Suprapubic skin (tissue), 4 donors: Measurements from ENCODE around the gene GGACT. TPM values are rescaled to one million over a fixed set of nuclear protein-coding genes. Genes with fewer than 3 reads are reported as not detected.

Experiments
- DNase-seq, 2 donors: peaks; one replicate each; pipeline ENCODE4 v3.0.0-alpha.2; 2019; ENCODE audit warnings: low spot score in 2 of 2
- H3K27ac ChIP-seq: fragments of 200-600 bp; sonication (generic); one replicate; pipeline ENCODE4 v1.5.1; 2019
- H3K27me3 ChIP-seq: fragments of 200-600 bp; sonication (generic); one replicate; pipeline ENCODE4 v1.5.1; 2019
- H3K36me3 ChIP-seq: fragments of 200-600 bp; sonication (generic); one replicate; pipeline ENCODE4 v1.5.1; 2019
- H3K4me1 ChIP-seq: fragments of 200-600 bp; sonication (generic); one replicate; pipeline ENCODE4 v1.5.1; 2019
- H3K4me3 ChIP-seq: fragments of 200-600 bp; sonication (generic); one replicate; pipeline ENCODE4 v1.5.1; 2019; ENCODE audit warnings: mild to moderate bottlenecking
- H3K9me3 ChIP-seq: fragments of 200-600 bp; sonication (generic); one replicate; pipeline ENCODE4 v1.5.1; 2019
- CTCF ChIP-seq, 2 donors: fragments of 200-600 bp in 1 of 2; fragments of 450-650 bp in 1 of 2; sonication (generic) in 1 of 2; IDR thresholded peaks; one replicate each; pipeline ENCODE4 v1.5.1; 2016 to 2019; ENCODE audit warnings: antibody characterized with exemption in 2 of 2, mild to moderate bottlenecking in 1 of 2, moderate library complexity in 1 of 2
- EP300 ChIP-seq: sonication (generic); formaldehyde crosslinking; IDR thresholded peaks from one replicate; pipeline ENCODE4 v1.6.1; 2017; ENCODE audit warnings: antibody characterized with exemption
- POLR2A ChIP-seq, 2 donors: fragments of 450-650 bp; IDR thresholded peaks; one replicate each; pipeline ENCODE4 v1.6.1; 2017; ENCODE audit warnings: antibody characterized with exemption in 2 of 2, mild to moderate bottlenecking in 2 of 2, moderate library complexity in 2 of 2
- POLR2AphosphoS5 ChIP-seq, 3 donors: sonication (generic); formaldehyde crosslinking; IDR thresholded peaks; one replicate each; pipeline ENCODE4 v1.6.1; 2017; ENCODE audit warnings: antibody characterized with exemption in 3 of 3
- WGBS: methylation state at CpG from one replicate; pipeline ENCODE4 v1.1.5; 2018; 5-methylcytosine and 5-hydroxymethylcytosine counted together
- total RNA-seq, 4 donors: library from RNA; depleted of rRNA; stranded (reverse); fragments of >200 nt; gene quantifications; one replicate each; pipeline ENCODE4 v1.1.0, GENCODE V29; 2016

Gene GGACT
- total RNA-seq, 4 donors from 2014 or later: 1.5 to 4.2 (median 3.6) TPM

DNA sequence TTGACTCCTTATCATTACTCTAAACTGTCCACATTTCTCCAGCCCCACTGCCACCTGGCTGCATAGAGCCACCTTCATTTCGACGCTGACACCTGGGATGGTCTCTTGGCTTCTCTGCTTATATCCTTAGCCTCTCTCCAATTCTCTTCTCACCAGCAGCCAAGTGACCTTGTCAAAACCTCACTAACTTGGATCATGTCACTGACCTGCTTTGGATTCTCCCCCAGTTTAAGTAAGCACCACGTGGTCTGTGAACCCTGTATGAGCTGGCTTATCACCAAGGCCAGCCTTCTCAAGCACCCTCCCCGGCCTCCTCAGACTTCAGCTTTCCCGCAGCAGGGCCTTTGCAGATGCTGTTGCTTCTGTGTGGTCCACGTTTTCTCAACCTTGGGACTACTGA is 12.3 kb upstream of the GGACT start:
- no peak overlapping the region for H3K27ac ChIP-seq
- no peak for DNase-seq
- 62% methylated on average over 6 of the region's 6 CpGs for WGBS
- no peaks in the 10 kb centered on the region for H3K9me3 ChIP-seq
- peaks cover 3% of the 10 kb centered on the region for H3K4me1 ChIP-seq
- no peak for TF ChIP-seq POLR2A (IDR thresholded peaks at IDR 0.05)
- TF ChIP-seq CTCF (IDR thresholded peaks at IDR 0.05): no peak
- TF ChIP-seq POLR2AphosphoS5 (IDR thresholded peaks at IDR 0.05): no peak
- TF ChIP-seq EP300: no peak
- no peaks in the 10 kb centered on the region for H3K36me3 ChIP-seq
- no peak overlapping the region for H3K4me3 ChIP-seq
- no peaks in the 10 kb centered on the region for H3K27me3 ChIP-seq

DNA sequence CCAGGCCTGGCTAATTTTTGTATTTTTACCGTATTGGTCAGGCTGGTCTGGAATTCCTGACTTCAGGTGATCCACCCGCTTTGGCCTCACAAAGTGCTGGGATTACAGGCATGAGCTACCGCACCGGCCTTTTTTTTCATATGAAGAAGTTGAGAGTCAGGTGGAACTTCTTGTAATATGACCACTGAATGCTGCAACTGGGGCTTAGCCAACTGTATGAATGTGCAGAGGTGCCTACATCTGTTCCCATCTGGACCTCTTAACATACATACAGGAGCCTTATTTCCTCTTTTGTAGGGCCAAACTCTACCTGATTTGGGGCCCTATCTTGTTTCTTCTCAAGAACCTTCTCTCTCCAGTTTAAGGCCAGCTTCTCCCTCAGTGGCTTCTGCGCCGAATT is 11.9 kb upstream of the GGACT start:
- H3K27ac ChIP-seq: no peak overlapping the region
- H3K27me3 ChIP-seq: no peaks in the 10 kb centered on the region
- no peak overlapping the region for H3K4me3 ChIP-seq
- H3K9me3 ChIP-seq: no peaks in the 10 kb centered on the region
- no peaks in the 10 kb centered on the region for H3K36me3 ChIP-seq
- WGBS: 96% methylated on average over 6 of the region's 6 CpGs
- TF ChIP-seq CTCF (IDR thresholded peaks at IDR 0.05) (no peak), POLR2A (IDR thresholded peaks at IDR 0.05) (no peak), POLR2AphosphoS5 (IDR thresholded peaks at IDR 0.05) (no peak)
- no peak for DNase-seq
- H3K4me1 ChIP-seq: peaks cover 3% of the 10 kb centered on the region

DNA sequence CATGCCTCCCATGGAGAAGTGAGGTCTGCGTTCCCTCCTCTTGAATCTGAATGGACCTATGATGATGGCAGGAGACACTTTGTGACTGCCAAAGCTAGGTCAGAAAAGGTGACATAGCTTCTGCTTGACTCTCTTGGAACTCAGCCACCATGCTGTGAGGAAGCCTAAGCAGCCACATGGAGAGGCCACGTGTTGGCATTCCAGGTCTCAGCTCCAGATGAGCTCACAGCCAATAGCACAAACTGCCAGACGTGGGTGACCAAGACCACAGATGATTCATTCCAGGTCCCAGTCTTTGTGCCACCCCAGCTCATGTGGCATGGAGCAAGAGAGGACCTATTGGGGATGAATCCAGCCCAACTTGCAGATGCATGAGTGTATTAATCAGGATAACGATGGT is 8.7 kb upstream of the GGACT start:
- Histone ChIP-seq H3K27ac (no peak overlapping the region), H3K9me3 (no peaks in the 10 kb centered on the region), H3K4me3 (no peak overlapping the region), H3K27me3 (no peaks in the 10 kb centered on the region), H3K4me1 (peaks cover under 1% of the 10 kb centered on the region), H3K36me3 (no peaks in the 10 kb centered on the region)
- WGBS: 86% methylated on average over 4 of the region's 4 CpGs
- no peak for DNase-seq
- TF ChIP-seq POLR2A (IDR thresholded peaks at IDR 0.05) (no peak), POLR2AphosphoS5 (IDR thresholded peaks at IDR 0.05) (no peak), EP300 (no peak), CTCF (IDR thresholded peaks at IDR 0.05) (no peak)

DNA sequence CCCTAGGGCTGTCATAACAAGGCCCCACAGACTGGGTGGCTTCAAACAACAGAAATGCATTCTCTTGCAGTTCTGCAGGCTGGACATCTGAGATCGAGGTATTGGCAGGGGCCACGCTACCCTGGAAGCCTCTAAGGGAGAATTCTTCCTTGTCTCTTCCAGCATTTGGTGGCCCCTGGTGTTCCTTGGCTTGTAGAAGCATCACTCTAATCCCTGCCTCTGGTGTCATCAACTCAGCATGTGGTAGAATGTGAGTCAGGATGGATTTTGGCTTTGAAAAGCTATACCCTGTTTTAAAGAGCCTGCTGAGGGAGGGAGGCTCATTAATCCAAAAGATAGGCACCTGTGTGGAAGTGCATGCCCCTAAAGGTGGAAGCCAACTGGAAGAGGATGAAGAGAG is 7.9 kb upstream of the GGACT start:
- no peaks in the 10 kb centered on the region for H3K9me3 ChIP-seq
- WGBS: 97% methylated on average over 2 of the region's 2 CpGs
- H3K27me3 ChIP-seq: no peaks in the 10 kb centered on the region
- no peak for DNase-seq
- TF ChIP-seq CTCF (IDR thresholded peaks at IDR 0.05) (no peak), POLR2A (IDR thresholded peaks at IDR 0.05) (no peak), EP300 (no peak), POLR2AphosphoS5 (IDR thresholded peaks at IDR 0.05) (no peak)
- no peaks in the 10 kb centered on the region for H3K4me1 ChIP-seq
- H3K36me3 ChIP-seq: no peaks in the 10 kb centered on the region
- H3K27ac ChIP-seq: no peak overlapping the region
- H3K4me3 ChIP-seq: no peak overlapping the region

GRCh38 chr13:100594731-100595130 is 6.1 kb upstream of the GGACT start:
- no peak for DNase-seq
- no peaks in the 10 kb centered on the region for H3K9me3 ChIP-seq
- 62% methylated on average over 4 of the region's 4 CpGs for WGBS

More at GRCh38 chr13:100594731-100595130, 6.1 kb upstream of the GGACT start:
- no peaks in the 10 kb centered on the region for H3K4me1 ChIP-seq
- H3K27ac ChIP-seq: no peak overlapping the region
- H3K36me3 ChIP-seq: no peaks in the 10 kb centered on the region
- no peaks in the 10 kb centered on the region for H3K27me3 ChIP-seq
- H3K4me3 ChIP-seq: no peak overlapping the region
- TF ChIP-seq CTCF (IDR thresholded peaks at IDR 0.05) (peak in 1 of 2 donors; percentile 20), POLR2AphosphoS5 (IDR thresholded peaks at IDR 0.05) (no peak)
